Progenitor cell of endocrine pancreas (in vitro differentiated cells): ENCODE data around the gene TRIM50. TPM values are rescaled to one million over a fixed set of nuclear protein-coding genes. Genes with fewer than 3 reads are reported as not detected.
"Not testable (repeated sequence)": the region's sequence is repeated elsewhere in the genome, so short reads cannot be mapped to it uniquely, and the experiment has no call there.

Experiments
- DNase-seq: peaks from one replicate; pipeline ENCODE4 v3.0.0; 2021; ENCODE audit warnings: low spot score; ENCODE audit not compliant: unreplicated experiment
- H3K27ac Mint-ChIP-seq: 2 replicates; pipeline ENCODE4 v1.8.0; 2021; ENCODE audit warnings: mild to moderate bottlenecking, moderate library complexity, mixed read lengths
- H3K27me3 Mint-ChIP-seq: 2 replicates; pipeline ENCODE4 v1.8.0; 2021; ENCODE audit warnings: mixed read lengths
- H3K36me3 Mint-ChIP-seq: 2 replicates; pipeline ENCODE4 v1.8.0; 2022; ENCODE audit warnings: mixed read lengths; ENCODE audit not compliant: insufficient read depth
- H3K4me1 Mint-ChIP-seq: 2 replicates; pipeline ENCODE4 v1.8.0; 2021; ENCODE audit warnings: low read depth, mixed read lengths
- H3K4me3 Mint-ChIP-seq: 2 replicates; pipeline ENCODE4 v1.8.0; 2021; ENCODE audit warnings: low read depth, mild to moderate bottlenecking, moderate library complexity, mixed read lengths
- H3K9me3 Mint-ChIP-seq: 2 replicates; pipeline ENCODE4 v1.8.0; 2021; ENCODE audit warnings: low read depth, mixed read lengths
- long read RNA-seq: library from polyadenylated mRNA; unstranded; transcript quantifications from one replicate; pipeline ENCODE4 v2.0.0, GENCODE V29; 2020
- total RNA-seq: library from RNA; stranded (reverse); gene quantifications from 2 replicates; pipeline ENCODE4 v1.2.1, GENCODE V29; 2021
- TF ChIP-seq, protein P1 (sequence below): fragments of 200-600 bp; sonication (generic); IDR thresholded peaks from one replicate; pipeline ENCODE4 v1.5.0; 2021; ENCODE audit warnings: antibody characterized with exemption, mild to moderate bottlenecking; ENCODE audit not compliant: unreplicated experiment

The TRIM50 gene
- 10.9 and 11.2 TPM in 2 replicates for total RNA-seq
- long read RNA-seq, partial matches to known transcripts, result 0 of 1 reads
- long read RNA-seq, other reads (novel, unspliced or antisense), result 1 of 1 reads

DNA sequence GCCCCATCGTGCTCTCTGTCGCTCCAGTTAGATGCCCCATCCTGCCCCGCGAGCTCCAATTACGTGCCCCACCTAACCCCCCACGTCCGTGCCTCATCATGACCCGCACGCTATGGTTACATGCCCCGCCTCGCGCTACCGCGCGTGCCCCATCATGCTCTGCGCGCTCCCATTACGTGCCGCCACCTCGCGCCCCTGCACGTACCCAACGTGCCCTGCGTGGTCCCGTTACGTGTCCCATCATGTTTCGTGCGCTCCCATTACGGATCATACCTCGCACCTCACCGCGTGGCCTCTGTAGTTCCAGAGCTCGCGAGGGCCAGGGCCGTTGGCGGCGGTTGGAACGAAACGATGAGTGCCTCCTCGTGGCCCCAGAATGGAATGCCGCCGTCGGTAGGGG lies at the start of gene TRIM50, which contains the start of gene FKBP6:
TRIM50 (minus strand) TSS at position 161 of the 400 bp plus-strand sequence. CDS start 3,295 bp downstream, outside the sequence.
FKBP6 (plus strand) TSS at position 240 of the 400 bp plus-strand sequence. CDS start 268 bp downstream, outside the sequence.
- Mint-ChIP-seq H3K27ac (peak within 1 kb of the TSS; percentile 59), H3K4me1 (peaks cover 13% of the 10 kb centered on the region)
- H3K27me3 Mint-ChIP-seq, H3K9me3 Mint-ChIP-seq, H3K36me3 Mint-ChIP-seq, DNase-seq, H3K4me3 Mint-ChIP-seq: not testable (repeated sequence)

DNA sequence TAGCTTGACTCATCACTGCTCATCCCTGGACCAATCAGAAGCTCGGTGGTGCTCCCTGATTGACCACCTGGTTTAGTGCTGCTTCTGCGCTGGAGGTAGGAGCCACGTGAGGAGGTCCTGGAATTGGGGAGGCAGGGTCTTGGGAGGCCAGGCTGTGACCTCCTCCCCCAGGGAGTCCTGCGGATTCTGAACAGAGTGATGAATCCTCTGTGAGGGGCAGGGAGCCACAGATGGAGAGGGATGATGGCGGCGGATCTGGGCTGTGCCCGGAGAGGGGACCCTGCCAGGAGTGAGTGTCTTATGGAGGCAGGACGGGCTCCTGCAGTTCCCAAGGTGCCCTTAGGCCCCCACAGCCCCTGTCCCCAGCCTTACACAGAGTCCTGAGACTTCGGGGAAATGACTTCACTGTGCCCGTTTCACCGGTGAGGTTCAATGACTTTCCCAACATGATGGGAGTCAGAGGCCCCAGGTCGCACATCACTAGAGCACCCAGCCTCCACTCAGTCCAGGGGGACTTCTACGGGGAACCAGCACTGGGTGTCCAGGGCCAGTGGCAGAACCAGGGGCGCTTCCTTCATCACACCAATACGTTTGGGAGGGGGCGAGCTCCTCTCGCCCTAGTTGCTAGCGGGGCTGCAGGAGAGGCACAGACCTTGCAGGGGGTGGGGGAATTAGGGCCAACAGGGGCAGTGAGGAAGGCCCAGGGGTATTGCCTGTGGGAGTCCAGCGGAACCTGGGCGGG lies 49.0 kb upstream of the TRIM50 start:
- no peak for DNase-seq
- no peaks in the 10 kb centered on the region for H3K9me3 Mint-ChIP-seq
- no peak overlapping the region for H3K4me3 Mint-ChIP-seq
- peaks cover 3% of the 10 kb centered on the region for H3K27me3 Mint-ChIP-seq
- no peak overlapping the region for H3K27ac Mint-ChIP-seq
- TF ChIP-seq, protein P1, sequence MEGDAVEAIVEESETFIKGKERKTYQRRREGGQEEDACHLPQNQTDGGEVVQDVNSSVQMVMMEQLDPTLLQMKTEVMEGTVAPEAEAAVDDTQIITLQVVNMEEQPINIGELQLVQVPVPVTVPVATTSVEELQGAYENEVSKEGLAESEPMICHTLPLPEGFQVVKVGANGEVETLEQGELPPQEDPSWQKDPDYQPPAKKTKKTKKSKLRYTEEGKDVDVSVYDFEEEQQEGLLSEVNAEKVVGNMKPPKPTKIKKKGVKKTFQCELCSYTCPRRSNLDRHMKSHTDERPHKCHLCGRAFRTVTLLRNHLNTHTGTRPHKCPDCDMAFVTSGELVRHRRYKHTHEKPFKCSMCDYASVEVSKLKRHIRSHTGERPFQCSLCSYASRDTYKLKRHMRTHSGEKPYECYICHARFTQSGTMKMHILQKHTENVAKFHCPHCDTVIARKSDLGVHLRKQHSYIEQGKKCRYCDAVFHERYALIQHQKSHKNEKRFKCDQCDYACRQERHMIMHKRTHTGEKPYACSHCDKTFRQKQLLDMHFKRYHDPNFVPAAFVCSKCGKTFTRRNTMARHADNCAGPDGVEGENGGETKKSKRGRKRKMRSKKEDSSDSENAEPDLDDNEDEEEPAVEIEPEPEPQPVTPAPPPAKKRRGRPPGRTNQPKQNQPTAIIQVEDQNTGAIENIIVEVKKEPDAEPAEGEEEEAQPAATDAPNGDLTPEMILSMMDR, result no peak
- no peaks in the 10 kb centered on the region for H3K36me3 Mint-ChIP-seq
- no peaks in the 10 kb centered on the region for H3K4me1 Mint-ChIP-seq

DNA sequence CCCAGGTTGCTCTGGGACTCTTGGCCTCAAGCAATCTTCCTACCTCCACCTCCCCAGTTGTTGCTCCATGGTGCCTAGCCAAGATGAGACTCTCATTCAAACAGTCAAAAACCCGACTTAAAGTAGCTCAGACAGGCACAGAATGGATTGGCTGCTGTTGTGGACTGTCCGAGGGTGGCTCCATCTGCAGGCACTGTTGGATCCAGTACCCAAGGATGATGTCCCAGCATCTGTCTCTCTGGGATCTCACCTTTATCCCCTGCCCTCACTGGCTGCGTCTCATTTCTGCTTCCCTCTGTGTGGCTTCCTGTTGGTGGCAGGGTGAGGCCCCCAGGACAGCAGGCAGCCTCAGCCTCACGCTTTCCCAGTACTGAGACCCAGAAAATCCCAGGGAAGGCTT lies 48.4 kb upstream of the TRIM50 start:
- not testable (repeated sequence) for H3K4me3 Mint-ChIP-seq, H3K36me3 Mint-ChIP-seq, H3K27me3 Mint-ChIP-seq, DNase-seq, H3K9me3 Mint-ChIP-seq, H3K4me1 Mint-ChIP-seq, H3K27ac Mint-ChIP-seq

DNA sequence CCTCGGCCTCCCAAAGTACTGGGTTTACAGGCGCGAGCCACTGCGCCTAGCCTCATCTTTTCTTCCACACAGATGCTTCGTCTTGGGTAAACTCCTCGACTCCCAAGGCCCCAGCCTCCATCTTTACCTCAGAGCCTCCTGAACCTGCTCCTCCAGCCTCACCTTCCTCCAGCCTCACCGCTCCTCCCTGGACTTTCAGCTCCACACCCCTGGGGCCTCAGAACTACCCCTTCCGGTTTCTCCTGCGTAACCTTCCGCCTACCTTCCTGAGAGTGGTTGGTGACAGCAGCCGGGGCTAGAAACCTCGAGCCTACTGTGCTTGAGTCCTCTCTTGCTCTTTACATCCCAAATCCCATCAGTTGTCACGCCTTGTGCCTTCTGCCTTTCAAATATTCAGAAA lies 45.9 kb upstream of the TRIM50 start:
- Mint-ChIP-seq H3K27me3 (peaks cover 3% of the 10 kb centered on the region), H3K4me1 (no peaks in the 10 kb centered on the region), H3K4me3 (no peak overlapping the region), H3K36me3 (no peaks in the 10 kb centered on the region), H3K27ac (no peak overlapping the region), H3K9me3 (no peaks in the 10 kb centered on the region)
- DNase-seq, result no peak
- TF ChIP-seq, protein P1, result no peak

DNA sequence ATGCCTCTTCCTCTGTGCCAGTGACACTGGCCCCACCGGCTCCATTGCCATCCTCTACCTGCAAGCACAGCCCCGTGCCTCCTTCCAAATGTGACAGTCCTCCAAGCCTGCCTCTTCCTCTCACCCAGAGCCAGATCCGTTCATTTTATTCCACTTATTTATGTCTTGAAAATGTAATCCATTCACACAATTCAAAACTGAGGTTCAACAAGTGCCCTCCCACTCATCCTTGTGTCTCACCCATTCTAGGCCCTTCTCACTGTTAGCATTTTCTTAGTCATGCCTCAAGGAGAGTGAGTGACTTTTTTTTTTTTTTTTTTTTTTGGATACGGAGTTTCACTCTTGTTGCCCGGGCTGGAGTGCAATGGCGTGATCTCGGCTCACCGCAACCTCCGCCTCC lies 41.7 kb upstream of the TRIM50 start:
- Mint-ChIP-seq H3K4me3 (no peak overlapping the region), H3K9me3 (no peaks in the 10 kb centered on the region), H3K27ac (no peak overlapping the region), H3K27me3 (peaks cover 3% of the 10 kb centered on the region), H3K4me1 (no peaks in the 10 kb centered on the region), H3K36me3 (no peaks in the 10 kb centered on the region)
- DNase-seq, result no peak
- TF ChIP-seq, protein P1, result no peak

DNA sequence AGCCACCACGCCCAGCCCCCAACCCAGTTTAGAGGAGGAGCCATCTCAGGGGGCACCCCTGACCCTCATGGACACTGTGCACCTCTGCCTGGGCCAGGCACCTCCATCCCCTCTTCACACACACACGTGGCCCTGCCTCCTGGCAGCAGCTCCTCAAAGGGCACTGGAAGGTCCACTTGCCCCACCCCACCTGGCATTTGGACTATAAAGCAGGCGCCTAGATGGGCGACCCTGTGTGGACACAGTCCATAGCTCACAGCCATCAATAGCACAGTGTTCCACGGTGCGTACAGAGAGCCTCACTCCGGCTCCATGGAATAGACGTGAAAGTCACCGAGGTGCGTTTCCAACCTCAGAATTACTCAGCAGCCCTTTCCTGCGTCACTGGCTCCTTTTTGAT lies 41.1 kb upstream of the TRIM50 start:
- Mint-ChIP-seq H3K27ac (no peak overlapping the region), H3K36me3 (no peaks in the 10 kb centered on the region), H3K9me3 (no peaks in the 10 kb centered on the region), H3K27me3 (peaks cover 3% of the 10 kb centered on the region), H3K4me3 (no peak overlapping the region), H3K4me1 (no peaks in the 10 kb centered on the region)
- no peak for DNase-seq
- TF ChIP-seq, protein P1, result no peak
